ENCODE data around the gene PRDM2.

PRDM2 gene

GRCh38 chr1:13812456-13813397 is 112.7 kb downstream of the PRDM2 start:
- TF ChIP-seq CTCF (conservative IDR thresholded peaks at IDR 0.05; ENCODE audit: low read length) = no peak
- no peak for DNase-seq (ENCODE audit: low read depth)
- H3K4me3 ChIP-seq (ENCODE audit: low read length) = no peak overlapping the region

- peak; percentile 59 for TF ChIP-seq CTCF (conservative IDR thresholded peaks at IDR 0.05; ENCODE audit: low read length)
- peak; percentile 21 for DNase-seq (ENCODE audit: low read depth)
- H3K4me3 ChIP-seq (ENCODE audit: low read length) = no peak overlapping the region
Measured at GRCh38 chr1:13813398-13814012, 113.5 kb downstream of the PRDM2 start.

GRCh38 chr1:13814131-13814530 is 114.1 kb downstream of the PRDM2 start:
- no peak for TF ChIP-seq CTCF (conservative IDR thresholded peaks at IDR 0.05; ENCODE audit: low read length)
- DNase-seq (ENCODE audit: low read depth) = no peak
- H3K4me3 ChIP-seq (ENCODE audit: low read length) = no peak overlapping the region

- no peak overlapping the region for H3K4me3 ChIP-seq (ENCODE audit: low read length)
- no peak for TF ChIP-seq CTCF (conservative IDR thresholded peaks at IDR 0.05; ENCODE audit: low read length)
- DNase-seq (ENCODE audit: low read depth) = no peak
Measured at GRCh38 chr1:13816016-13816760, 116.2 kb downstream of the PRDM2 start.

GRCh38 chr1:13817906-13818305 is 117.9 kb downstream of the PRDM2 start:
- DNase-seq (ENCODE audit: low read depth) = no peak
- no peak for TF ChIP-seq CTCF (conservative IDR thresholded peaks at IDR 0.05; ENCODE audit: low read length)
- no peak overlapping the region for H3K4me3 ChIP-seq (ENCODE audit: low read length)

- H3K4me3 ChIP-seq (ENCODE audit: low read length) = no peak overlapping the region
- DNase-seq (ENCODE audit: low read depth) = no peak
Measured at GRCh38 chr1:13818926-13819325, 118.9 kb downstream of the PRDM2 start.

More at GRCh38 chr1:13818926-13819325, 118.9 kb downstream of the PRDM2 start:
- no peak for TF ChIP-seq CTCF (conservative IDR thresholded peaks at IDR 0.05; ENCODE audit: low read length)

Measured in AG10803 (cell line).